Mesodermal cell (in vitro differentiated cells): Measurements from ENCODE around the gene FSTL5.

Experiments used
- H3K27ac ChIP-seq: 2 replicates; pipeline ENCODE4 v1.7.0; 2013; ENCODE audit warnings: mild to moderate bottlenecking, low read depth, low read length, moderate library complexity; ENCODE audit not compliant: severe bottlenecking
- H3K36me3 ChIP-seq: 2 replicates; pipeline ENCODE4 v1.7.1; 2013; ENCODE audit warnings: mild to moderate bottlenecking, low read length, moderate library complexity; ENCODE audit not compliant: control insufficient read depth, insufficient read depth
- H3K4me1 ChIP-seq: one replicate; pipeline ENCODE4 v1.7.1; 2013; ENCODE audit warnings: mild to moderate bottlenecking, low read length; ENCODE audit not compliant: insufficient read depth, control insufficient read depth, poor library complexity, severe bottlenecking
- H3K4me3 ChIP-seq: 2 replicates; pipeline ENCODE4 v1.7.0; 2013; ENCODE audit warnings: low read length, control low read depth, mild to moderate bottlenecking; ENCODE audit not compliant: insufficient read depth, poor library complexity, severe bottlenecking; ENCODE audit errors: extremely low read depth
- H3K9me3 ChIP-seq: 2 replicates; pipeline ENCODE4 v1.7.1; 2013; ENCODE audit warnings: mild to moderate bottlenecking, low read length, moderate library complexity; ENCODE audit not compliant: control insufficient read depth
- WGBS, 2 experiments: methylation state at CpG; one replicate each; pipeline ENCODE4 v1.1.5; 2013; ENCODE audit warnings: missing lambda C conversion rate in 2 of 2; ENCODE audit not compliant: insufficient coverage in 2 of 2; 5-methylcytosine and 5-hydroxymethylcytosine counted together

Gene FSTL5

GRCh38 chr4:162151386-162151785, 12.4 kb downstream of the FSTL5 start:
- Histone ChIP-seq H3K36me3 (no peaks in the 10 kb centered on the region), H3K27ac (no peak overlapping the region), H3K4me1 (no peaks in the 10 kb centered on the region), H3K9me3 (no peaks in the 10 kb centered on the region), H3K4me3 (no peak overlapping the region)

DNA sequence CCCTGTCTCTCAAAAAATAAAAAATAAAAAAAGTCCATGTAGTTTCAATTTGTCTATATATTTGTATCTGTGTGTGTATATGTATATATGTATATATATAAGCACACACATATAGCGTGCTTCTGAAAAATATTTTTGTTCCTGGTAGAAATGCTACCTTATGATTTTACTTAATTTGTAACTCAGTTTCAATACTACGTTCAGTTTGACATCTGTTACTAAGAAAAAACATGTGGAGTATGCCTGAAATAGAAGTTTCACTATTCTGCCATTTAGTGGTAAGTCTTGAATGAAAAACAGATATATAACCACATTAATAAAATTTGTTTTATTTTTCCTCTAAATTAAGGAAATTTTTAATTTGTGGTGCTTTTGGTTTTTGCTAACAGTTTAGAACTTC, 14.2 kb downstream of the FSTL5 start:
- no peak overlapping the region for H3K4me3 ChIP-seq
- no peaks in the 10 kb centered on the region for H3K9me3 ChIP-seq
- no peaks in the 10 kb centered on the region for H3K36me3 ChIP-seq
- no peak overlapping the region for H3K27ac ChIP-seq
- H3K4me1 ChIP-seq, result no peaks in the 10 kb centered on the region
- WGBS, 2 experiments, result no CpG with 5 or more reads among the region's 2 CpGs

DNA sequence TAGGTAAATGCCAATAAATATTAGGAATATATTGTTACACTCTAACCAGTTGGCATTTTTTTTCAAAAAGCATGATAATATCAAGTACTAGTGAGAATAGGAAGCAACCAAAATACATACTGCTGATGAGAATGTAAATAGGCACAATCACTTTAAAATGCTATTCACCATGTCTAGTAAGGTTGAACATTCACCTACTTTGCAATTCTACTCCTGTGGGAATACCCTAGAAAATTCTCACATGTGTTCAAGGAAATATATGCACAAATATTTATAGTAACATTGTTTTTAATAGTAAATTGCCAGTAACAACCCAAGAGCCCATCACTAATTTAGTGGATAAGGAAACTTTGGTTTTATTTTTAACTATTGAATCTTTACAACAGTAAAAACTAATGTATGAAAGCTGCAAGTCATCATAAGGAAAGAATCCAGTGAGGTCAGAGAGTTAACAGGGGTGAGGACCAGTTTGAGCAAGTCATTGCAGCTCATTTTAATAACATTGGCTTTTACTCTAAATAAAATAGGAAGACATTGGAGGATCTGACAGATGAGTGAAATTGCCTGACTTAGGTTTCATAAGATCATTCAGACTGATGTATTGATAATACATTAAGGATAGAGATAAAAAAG, 23.6 kb downstream of the FSTL5 start:
- H3K36me3 ChIP-seq, result no peaks in the 10 kb centered on the region
- no peaks in the 10 kb centered on the region for H3K4me1 ChIP-seq
- no peaks in the 10 kb centered on the region for H3K9me3 ChIP-seq
- no peak overlapping the region for H3K4me3 ChIP-seq
- no peak overlapping the region for H3K27ac ChIP-seq

DNA sequence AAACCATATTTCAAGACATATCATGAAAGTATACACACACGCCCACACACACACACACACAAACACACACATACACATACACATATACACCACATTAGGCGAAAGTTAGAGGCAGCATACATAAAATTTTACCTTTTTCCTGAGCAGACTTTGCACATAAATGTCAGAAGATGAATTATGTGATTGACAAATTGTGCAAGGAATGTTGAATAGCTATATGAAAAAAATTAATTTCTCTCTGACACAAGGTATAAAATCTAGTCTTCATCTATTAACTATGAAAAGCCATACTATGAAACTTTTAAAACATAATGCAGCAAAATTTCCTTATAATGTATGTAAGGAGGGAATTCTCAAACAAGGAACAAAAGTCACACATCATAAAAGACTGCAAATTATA, 24.4 kb downstream of the FSTL5 start:
- no peak overlapping the region for H3K27ac ChIP-seq
- H3K4me1 ChIP-seq, result peaks cover 2% of the 10 kb centered on the region
- no peak overlapping the region for H3K4me3 ChIP-seq
- no peaks in the 10 kb centered on the region for H3K9me3 ChIP-seq
- H3K36me3 ChIP-seq, result no peaks in the 10 kb centered on the region
- whole genome bisulfite sequencing, 2 experiments, result no CpG with 5 or more reads among the region's 2 CpGs

GRCh38 chr4:162131256-162131655, 32.5 kb downstream of the FSTL5 start:
- no CpG with 5 or more reads among the region's 2 CpGs for WGBS, 2 experiments
- H3K4me3 ChIP-seq, result no peak overlapping the region
- no peak overlapping the region for H3K27ac ChIP-seq
- no peaks in the 10 kb centered on the region for H3K9me3 ChIP-seq
- H3K4me1 ChIP-seq, result peaks cover 2% of the 10 kb centered on the region
- no peaks in the 10 kb centered on the region for H3K36me3 ChIP-seq

DNA sequence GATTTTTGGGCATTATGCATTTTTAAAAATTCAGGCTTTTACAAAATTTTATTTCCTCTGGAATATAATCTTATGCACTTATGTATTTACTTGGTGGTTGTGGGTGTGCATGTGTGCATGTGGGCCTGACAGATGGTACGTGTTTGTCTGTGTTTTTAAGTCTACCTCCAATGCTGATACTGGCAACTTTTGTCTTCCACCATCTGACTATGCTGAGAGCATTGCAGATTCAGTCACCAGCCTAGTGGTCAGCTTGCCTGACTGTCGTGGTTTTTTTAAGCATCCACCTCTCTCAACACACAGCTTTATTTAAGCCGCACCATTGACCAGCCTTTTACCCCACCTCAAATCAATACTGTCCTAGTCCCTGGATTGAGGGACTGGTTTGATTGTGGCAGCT, 37.1 kb downstream of the FSTL5 start:
- WGBS, 2 experiments, result 61% methylated on average over 2 of the region's 3 CpGs; no CpG with 5 or more reads in 1 of the 2 experiments
- Histone ChIP-seq H3K27ac (no peak overlapping the region), H3K4me3 (no peak overlapping the region), H3K4me1 (no peaks in the 10 kb centered on the region), H3K36me3 (no peaks in the 10 kb centered on the region), H3K9me3 (no peaks in the 10 kb centered on the region)

DNA sequence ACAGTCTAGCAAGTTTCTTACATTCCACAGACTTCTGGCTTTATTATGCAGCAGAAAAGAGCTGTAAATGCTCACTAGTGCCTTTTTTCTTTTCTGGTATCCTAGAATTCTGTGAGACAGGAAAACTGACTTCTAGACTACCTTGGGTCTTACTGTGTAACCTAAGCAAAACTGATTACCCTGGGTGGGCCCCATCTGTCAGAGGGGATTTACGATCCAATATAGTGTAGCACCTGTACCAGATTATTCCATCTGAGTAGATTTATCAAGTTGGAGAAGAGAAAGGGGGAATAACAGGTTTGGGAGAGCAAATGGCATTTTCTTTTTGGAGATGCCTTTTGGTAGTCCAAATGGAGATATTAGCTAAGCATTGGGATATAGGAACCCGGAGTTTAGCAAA, 46.7 kb downstream of the FSTL5 start:
- H3K4me1 ChIP-seq, result peaks cover 10% of the 10 kb centered on the region
- no peak overlapping the region for H3K27ac ChIP-seq
- no peaks in the 10 kb centered on the region for H3K36me3 ChIP-seq
- no peak overlapping the region for H3K4me3 ChIP-seq
- whole genome bisulfite sequencing, 2 experiments, result 100% methylated on average over 1 to 2 of the region's 2 CpGs
- H3K9me3 ChIP-seq, result no peaks in the 10 kb centered on the region

DNA sequence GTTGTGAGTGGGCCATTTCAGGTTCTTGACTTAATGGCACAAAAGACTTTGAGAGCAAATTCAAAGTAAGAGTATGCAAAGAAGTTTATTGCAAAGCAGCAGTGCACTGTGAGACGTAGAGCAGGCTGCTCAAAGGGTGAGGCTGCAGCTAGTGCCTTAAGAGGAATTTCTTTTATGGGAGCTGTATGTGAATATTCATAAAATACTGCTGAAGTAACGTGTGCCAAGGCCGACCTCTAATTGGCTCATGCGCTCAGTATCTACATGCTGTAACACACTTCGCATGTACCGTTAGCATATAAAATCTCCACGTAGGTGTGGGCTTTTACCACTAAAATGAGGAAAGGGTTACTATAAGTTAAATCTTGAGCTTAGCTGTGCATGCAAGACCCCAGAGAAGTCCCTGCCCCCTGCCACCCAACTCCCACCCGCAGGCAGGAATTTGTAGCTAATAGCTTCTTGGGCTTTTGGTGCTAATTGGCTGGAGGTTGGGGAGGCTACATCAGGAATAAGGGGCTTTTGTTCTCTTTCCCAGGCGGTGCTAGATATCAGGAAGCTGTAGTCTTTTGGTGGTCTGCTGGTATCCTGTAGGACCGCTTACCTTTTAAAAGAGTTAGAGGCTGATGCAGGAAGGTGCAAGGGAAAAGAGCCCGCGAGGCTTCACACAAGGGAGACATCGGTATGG, 47.6 kb downstream of the FSTL5 start:
- Histone ChIP-seq H3K36me3 (no peaks in the 10 kb centered on the region), H3K27ac (no peak overlapping the region), H3K9me3 (no peaks in the 10 kb centered on the region), H3K4me3 (no peak overlapping the region), H3K4me1 (peaks cover 10% of the 10 kb centered on the region)
- 43 to 58% methylated on average over 4 to 7 of the region's 13 CpGs for WGBS, 2 experiments

- Histone ChIP-seq H3K9me3 (no peaks in the 10 kb centered on the region), H3K27ac (no peak overlapping the region), H3K4me3 (no peak overlapping the region), H3K36me3 (no peaks in the 10 kb centered on the region), H3K4me1 (peaks cover 10% of the 10 kb centered on the region)
- 33% methylated on average over 1 of the region's 3 CpGs; no CpG with 5 or more reads in 1 of the 2 experiments for WGBS, 2 experiments
These were observed 48.5 kb downstream of the FSTL5 start for GRCh38 chr4:162115333-162115732.

DNA sequence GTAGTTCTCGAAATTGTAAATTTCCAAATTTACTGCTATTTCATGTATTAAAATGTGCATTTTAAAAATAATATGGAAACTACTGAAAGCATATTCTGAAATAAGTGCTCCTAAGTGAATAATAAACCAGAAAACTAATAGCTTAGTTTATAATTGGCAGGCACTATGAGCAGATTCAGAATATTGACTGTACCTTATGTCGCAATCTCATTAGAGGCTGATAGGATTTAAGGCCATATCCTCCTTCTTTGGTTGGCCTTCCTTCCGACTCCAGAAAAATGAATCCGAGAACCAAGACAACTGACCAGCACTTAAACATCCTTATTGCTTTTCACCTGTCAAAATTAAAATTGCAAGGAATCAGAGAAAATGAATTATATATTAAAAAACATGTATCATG, 52.7 kb downstream of the FSTL5 start:
- Histone ChIP-seq H3K4me1 (peaks cover 6% of the 10 kb centered on the region), H3K4me3 (no peak overlapping the region), H3K9me3 (no peaks in the 10 kb centered on the region), H3K27ac (no peak overlapping the region), H3K36me3 (no peaks in the 10 kb centered on the region)
- 83 to 100% methylated on average over 1 to 2 of the region's 4 CpGs for WGBS, 2 experiments

DNA sequence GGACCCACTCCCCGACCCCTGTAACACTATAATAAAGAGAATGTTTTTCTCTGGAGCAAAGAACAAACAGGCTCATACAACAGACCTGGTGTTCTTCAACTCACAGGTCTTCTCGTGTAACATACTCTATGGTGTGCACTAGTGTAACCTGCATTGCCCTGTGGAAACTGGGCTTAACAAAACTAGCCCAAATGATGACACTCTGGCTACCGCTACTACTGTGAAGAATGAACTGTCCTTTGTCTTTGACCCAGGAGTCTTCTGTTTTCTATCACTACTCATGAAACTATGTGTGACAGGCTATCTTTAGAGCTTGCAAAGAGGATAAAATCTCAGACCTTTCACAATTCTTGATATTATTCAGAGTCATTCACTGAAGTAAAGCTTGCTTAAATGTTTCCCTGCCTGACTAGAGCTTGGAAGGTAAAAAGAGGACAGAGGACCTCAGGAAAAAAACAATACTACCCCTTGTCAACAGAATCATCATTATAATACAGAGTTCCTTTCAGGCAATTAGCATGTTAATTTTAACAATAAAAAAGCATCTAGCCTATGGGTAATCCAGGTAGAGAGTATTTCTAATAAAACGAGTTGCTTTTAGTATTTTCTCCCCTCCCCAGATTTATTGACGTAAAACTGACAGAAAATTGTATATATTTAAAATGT, 59.2 kb downstream of the FSTL5 start:
- 85 to 86% methylated on average over 1 to 2 of the region's 5 CpGs for WGBS, 2 experiments
- Histone ChIP-seq H3K9me3 (peaks cover 3% of the 10 kb centered on the region), H3K27ac (no peak overlapping the region), H3K36me3 (no peaks in the 10 kb centered on the region), H3K4me1 (no peaks in the 10 kb centered on the region), H3K4me3 (no peak overlapping the region)
